Left colon (tissue), 2 donors: Measurements from ENCODE around the gene RUFY1. TPM values are rescaled to one million over a fixed set of nuclear protein-coding genes. Genes with fewer than 3 reads are reported as not detected.
"Not testable (repeated sequence)": the region's sequence is repeated elsewhere in the genome, so short reads cannot be mapped to it uniquely, and the experiment has no call there.

Source experiments
- ATAC-seq: fragments of 200-7000 bp; cut with Tn5 transposase; one replicate; pipeline ENCODE4 v1.9.1; 2020; ENCODE audit warnings: mild to moderate bottlenecking, moderate library complexity
- DNase-seq, 2 donors: peaks; one replicate each; pipeline ENCODE4 v3.0.0-alpha.2; 2020
- intact Hi-C, 2 donors: fragments of 100-400 bp; cut with DNase I in 1 of 2; cut with micrococcal nuclease in 1 of 2; formaldehyde crosslinking; loops; one replicate each; pipeline versions ENCODE4 v1.11.2 to v1.14.0; 2022; cut with DNase I, micrococcal nuclease
- total RNA-seq, 2 donors: library from RNA; stranded (reverse); fragmentation: NEBNext Ultra II Directional; extraction: Animal tissue kit (Norgen Biotek cat#: 25700); gene quantifications; one replicate each; pipeline ENCODE4 v1.2.1, GENCODE V29; 2021
- donor health status: DM: no; HTN: no; CAD: no.
- donor health status: DM: yes; HTN: yes; CAD: no.

The RUFY1 gene
- total RNA-seq, 2 donors from 2014 or later = 35.1 to 39.0 TPM

DNA sequence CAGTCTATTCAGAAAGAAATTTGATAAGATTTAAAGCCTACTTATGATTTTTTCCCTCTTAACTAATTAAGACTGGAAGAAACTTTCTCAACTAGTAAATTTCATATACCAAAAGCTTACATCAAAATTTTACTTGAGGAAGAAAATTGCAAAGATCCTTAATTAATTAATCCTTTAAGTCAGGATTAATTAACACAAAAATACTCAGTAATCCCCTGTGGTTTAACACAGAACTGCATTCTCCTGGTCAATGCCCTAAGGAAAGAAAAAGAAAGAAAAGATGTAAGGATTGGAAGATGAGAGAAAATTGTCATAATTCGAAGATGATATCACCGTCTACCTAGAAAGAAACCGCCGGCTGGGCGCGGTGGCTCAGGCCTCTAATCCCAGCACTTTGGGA, 17.3 kb upstream of the RUFY1 start:
- intact Hi-C loops = no loop called here
- no peak for DNase-seq
- no peak for ATAC-seq

- no peak for ATAC-seq
- DNase-seq = no peak
- intact Hi-C loops = no loop called here
Observed at GRCh38 chr5:179533907-179534306, 16.4 kb upstream of the RUFY1 start.

GRCh38 chr5:179534431-179534830, 15.9 kb upstream of the RUFY1 start:
- DNase-seq = no peak
- intact Hi-C loops = no loop called here
- no peak for ATAC-seq

- intact Hi-C loops = no loop called here
- DNase-seq (no peak), ATAC-seq (no peak)
Observed at GRCh38 chr5:179536676-179537075, 13.7 kb upstream of the RUFY1 start.

DNA sequence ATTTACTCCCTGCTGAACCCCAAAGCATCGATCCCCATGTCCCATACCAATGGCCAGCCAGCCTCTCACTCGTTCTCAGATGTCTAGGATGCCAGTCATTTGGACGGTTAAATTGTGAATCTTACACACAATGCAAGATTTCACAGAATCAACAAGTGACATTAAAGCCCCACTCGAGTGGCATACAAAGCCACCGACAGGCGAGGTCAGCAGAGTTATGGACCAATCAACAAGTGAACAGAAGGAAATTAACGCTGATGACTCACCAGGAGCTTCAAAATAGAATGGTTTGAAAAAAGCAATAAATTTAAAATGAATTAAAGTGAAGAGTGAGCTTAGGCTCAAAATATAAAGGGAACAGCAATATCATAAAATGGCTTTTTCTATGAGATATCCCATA, 8.2 kb upstream of the RUFY1 start:
- ATAC-seq = no peak
- intact Hi-C loops = no loop called here

GRCh38 chr5:179543275-179543674, 7.1 kb upstream of the RUFY1 start:
- ATAC-seq, intact Hi-C loops, DNase-seq: not testable (repeated sequence)

More for the DNA sequence above, 8.2 kb upstream of the RUFY1 start:
- DNase-seq = no peak

DNA sequence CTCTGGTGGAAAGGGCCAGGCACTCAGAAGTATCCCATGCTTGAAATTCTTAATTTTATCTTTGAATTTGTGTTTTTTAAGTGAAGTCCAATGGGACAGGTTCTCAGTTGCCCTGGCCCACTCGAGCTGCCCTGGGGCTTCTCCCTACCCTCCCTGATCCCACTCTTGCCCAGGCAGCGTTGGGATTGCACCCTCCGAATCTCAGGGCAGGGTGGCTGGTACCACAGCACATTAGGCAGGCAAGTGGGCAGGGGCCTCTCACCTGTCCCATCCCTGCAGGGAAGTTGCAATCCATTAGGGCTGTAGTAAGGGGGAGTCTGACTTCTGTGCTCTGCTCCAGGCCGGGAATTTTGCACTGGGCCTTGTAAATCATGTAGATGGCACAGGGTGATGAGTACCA, 2.7 kb downstream of the RUFY1 start:
- DNase-seq (no peak), ATAC-seq (no peak)
- intact Hi-C loops = loop anchor here in 1 of 2 donors (10.0 kb wide), 1 partner anchor 72 kb away; the partner anchor contains the start of gene HNRNPH1

DNA sequence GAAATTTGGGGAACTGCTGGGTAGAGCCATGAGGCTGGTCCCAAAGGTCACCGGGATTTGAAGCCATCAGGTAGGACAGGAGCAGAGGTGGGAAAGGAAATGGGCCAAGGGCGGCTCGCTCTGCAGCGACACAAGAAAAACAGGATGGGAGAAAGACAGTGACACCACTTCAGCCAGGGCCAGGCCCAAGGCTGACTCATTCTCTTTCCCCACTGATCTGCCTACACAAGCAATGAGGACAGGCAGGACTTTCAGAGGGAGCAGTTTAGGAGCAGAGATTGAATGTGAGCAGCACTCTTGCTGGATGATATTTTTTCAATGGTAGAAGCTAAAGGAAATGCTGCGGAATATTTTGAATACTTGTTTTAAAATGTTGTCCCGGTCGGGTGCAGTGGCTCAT, 3.5 kb downstream of the RUFY1 start:
- intact Hi-C loops = loop anchor here in 1 of 2 donors (10.0 kb wide), 1 partner anchor 71 kb away; the partner anchor contains the start of gene HNRNPH1
- ATAC-seq (no peak), DNase-seq (no peak)

DNA sequence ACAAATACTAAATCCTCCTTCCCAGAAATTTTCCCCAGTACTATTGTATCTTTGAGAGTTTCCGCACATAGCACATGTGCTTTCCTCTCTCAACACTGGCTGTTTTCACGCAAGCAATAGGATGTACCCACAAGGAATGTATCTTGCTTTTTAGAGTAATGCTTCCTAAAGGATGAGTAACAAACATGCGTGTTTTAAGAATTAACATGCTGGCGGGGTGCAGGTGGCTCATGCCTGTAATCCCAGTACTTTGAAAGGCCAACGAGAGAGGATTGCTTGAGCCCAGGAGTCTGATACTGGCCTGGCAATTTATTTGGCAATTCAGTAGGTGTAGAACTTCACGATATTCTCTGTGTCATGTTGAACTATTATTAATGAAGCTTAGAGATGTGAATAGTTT, 4.6 kb downstream of the RUFY1 start:
- no peak for ATAC-seq
- no peak for DNase-seq
- intact Hi-C loops = loop anchor here in 1 of 2 donors (10.0 kb wide), 1 partner anchor 70 kb away; the partner anchor contains the start of gene HNRNPH1

DNA sequence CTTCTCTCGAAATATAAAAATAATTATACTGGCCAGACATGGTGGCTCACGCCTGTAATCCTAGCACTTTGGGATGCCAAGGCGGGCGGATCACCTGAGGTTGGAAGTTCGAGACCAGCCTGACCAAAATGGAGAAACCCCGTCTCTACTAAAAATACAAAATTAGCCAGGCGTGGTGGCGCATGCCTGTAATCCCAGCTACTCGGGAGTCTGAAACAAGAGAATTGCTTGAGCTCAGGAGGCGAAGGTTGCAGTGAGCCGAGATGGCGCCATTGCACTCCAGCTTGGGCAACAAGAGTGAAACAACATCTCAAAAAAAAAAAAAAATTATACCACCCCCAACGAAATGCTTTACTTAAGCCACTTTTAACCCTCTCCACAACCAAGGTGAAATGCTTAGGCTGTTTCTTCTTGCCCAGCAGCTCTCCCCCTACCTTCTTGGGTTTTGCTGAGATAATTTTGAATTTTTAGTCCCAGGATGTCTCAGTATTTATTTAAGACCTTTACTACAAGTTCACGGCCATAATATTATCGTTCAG, 8.0 kb downstream of the RUFY1 start:
- not testable (repeated sequence) for ATAC-seq, DNase-seq
- intact Hi-C loops = loop anchor here in 1 of 2 donors (10.0 kb wide), 1 partner anchor 66 kb away; the partner anchor contains the start of gene HNRNPH1

DNA sequence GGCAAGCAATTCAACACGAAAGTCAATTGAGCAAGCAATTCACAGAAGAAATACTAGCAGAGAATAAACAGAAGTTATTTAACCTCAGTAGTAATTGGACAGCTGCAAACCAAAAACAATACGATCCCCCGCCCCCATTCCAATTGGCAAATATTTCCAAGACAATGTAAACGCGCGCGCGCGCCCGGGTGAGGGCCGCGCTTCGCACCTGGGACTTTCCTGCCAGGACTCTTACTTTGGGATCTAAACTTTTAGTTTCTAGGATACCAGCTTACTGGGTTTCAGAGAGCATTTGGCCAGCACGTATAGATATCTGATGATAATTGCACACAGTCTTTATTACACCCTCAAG, 8.6 kb downstream of the RUFY1 start:
- DNase-seq (peak; percentile 48 to 64), ATAC-seq (peak; percentile 44)
- intact Hi-C loops = loop anchor here in 1 of 2 donors (10.0 kb wide), 1 partner anchor 66 kb away; the partner anchor contains the start of gene HNRNPH1

DNA sequence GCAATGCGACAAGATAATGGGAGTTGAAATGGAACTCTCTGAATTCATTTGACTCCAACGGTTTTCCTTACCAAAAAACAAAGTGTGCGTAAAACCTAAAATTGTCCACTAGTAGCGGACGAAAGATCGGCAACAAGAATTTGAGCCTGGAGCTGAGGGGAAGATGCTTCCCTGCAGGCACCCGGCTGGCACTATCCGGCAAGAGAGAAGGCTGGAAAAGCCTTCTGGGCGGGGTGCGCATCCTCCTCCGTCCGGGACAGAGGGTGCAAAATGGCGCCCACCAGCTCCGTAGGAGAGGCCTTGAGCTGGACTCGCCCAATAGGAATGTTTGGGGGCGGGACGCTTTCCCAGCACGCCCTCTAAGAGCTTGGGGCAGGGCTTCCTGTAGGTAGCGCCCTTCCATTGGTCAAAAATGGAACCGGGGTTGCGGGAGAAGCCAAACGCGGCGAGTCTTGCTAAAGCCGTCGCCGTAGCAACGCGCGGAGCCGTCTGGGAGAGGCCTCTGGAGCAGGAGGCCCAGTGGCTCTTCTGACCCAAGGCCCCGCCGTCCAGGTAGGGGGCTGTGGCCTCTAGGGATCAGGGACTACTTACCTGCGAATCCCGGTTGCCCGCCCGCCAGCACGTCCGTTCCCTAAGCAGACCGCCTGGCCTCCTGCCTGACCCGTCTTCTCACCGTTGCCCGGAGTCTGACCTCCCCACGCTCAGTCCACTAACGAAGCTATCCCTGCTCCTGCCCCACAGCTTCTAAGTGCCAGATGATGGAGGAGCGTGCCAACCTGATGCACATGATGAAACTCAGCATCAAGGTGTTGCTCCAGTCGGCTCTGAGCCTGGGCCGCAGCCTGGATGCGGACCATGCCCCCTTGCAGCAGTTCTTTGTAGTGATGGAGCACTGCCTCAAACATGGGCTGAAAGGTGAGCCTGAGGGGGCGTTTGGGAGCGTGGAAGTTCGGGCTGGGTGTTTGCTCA, 9.2 kb downstream of the RUFY1 start:
- intact Hi-C loops = loop anchor here in 1 of 2 donors (10.0 kb wide), 1 partner anchor 65 kb away; the partner anchor contains the start of gene HNRNPH1
- peak; percentile 96 to 99 for DNase-seq
- peak; percentile 97 for ATAC-seq

- no peak for DNase-seq
- intact Hi-C loops = no loop called here
- ATAC-seq = no peak
Observed at GRCh38 chr5:179564526-179564925, 14.2 kb downstream of the RUFY1 start.

DNA sequence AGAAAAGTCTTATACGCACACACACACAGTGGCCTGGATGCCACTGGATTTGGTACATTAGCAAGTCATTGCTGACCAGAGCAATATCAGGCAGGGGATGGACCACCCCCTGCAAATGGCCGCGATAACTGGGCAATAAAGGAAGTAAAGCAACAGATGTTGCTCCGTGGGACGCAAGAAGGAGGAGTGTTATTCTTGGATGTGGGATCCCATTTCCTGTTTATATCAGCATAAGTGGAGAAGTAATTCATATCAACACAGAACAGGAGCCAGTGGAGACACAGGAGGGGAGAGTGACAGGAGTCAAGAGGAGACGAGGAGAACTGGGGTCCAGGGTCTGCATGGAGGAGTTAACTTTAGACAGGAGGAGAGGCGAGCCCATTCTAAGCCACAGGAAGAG, 18.4 kb downstream of the RUFY1 start:
- ATAC-seq (no peak), DNase-seq (no peak)
- intact Hi-C loops = no loop called here

GRCh38 chr5:179572386-179572785, 22.0 kb downstream of the RUFY1 start:
- DNase-seq (no peak), ATAC-seq (no peak)
- intact Hi-C loops = no loop called here

DNA sequence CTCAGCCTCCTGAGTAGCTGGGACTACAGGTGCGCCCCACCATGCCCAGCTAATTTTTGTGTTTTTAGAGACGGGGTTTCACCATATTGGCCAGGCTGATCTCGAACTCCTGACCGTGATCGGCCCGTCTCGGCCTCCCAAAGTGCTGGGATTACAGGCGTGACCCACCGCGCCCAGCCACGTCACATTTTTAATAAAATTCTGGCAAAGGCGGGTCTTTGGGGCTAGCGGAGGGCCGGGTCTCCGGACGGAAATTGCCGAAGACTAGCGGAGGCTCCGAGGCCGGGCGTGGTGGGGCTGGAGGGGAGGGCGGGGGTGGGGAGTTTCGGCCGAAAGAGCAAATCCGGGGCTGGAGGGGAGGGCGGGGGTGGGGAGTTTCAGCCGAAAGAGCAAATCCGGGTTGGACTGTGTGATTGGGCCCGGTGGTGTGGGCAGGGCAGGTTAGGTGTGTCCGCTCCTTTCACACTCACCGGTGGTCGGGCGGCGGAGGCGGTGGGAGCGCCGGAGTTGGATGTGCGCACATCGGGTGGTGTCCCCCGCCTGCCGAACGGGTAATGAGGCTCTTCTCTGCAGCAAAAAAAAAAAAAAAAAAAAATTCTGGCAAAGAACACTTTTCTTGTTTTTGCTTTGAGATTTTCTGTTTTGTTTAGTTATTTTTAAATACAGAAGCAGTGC, 27.1 kb downstream of the RUFY1 start:
- intact Hi-C loops = no loop called here
- no peak for ATAC-seq

DNA sequence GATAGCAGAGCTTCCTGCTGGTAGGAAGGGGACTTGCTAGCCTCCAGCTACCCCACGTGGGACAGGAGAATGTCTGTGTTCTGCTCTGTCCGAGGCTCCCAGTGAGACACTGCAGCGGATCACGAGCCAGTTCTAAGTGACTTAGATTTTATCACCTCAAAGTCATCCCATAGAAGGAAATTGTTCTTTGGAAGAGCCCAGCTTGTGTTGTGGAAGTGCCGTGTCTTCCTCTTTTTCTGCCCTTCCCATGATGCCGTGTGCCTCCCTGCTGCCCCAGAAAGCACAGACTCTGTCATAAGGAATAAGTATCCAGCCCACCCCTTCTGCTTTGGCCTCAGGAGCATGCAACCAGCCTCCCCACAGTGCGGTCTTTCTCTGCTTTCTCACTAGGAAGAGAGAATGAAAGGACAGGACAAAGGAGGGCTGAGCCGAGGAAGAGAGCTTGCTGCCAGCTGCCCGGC, 35.6 kb downstream of the RUFY1 start:
- intact Hi-C loops = no loop called here
- ATAC-seq (no peak), DNase-seq (no peak)

More for the DNA sequence above, 27.1 kb downstream of the RUFY1 start:
- DNase-seq = no peak

- intact Hi-C loops = no loop called here
- no peak for ATAC-seq
- no peak for DNase-seq
Observed at GRCh38 chr5:179588166-179588565, 37.8 kb downstream of the RUFY1 start.

- DNase-seq (no peak), ATAC-seq (no peak)
- intact Hi-C loops = no loop called here
Observed at GRCh38 chr5:179595916-179596315, 45.6 kb downstream of the RUFY1 start.
